ENCODE measurements around the gene TXNDC11. TPM values are rescaled to one million over a fixed set of nuclear protein-coding genes. Genes with fewer than 3 reads are reported as not detected.

TXNDC11 gene
- total RNA-seq, 2 donors from 2014 or later = 52.0 to 62.1 TPM

- H3K4me1 ChIP-seq = no peaks in the 10 kb centered on the region
- TF ChIP-seq CTCF (IDR thresholded peaks at IDR 0.05) = no peak
- DNase-seq = no peak
- no peak overlapping the region for H3K9ac ChIP-seq (ENCODE audit: low read depth in 2 of 2, low read length in 2 of 2)
- H3K27ac ChIP-seq = no peak overlapping the region
- no peaks in the 10 kb centered on the region for H3K27me3 ChIP-seq
- intact Hi-C loops (cut with DNase I) = no loop called here
- H3K36me3 ChIP-seq = peaks cover 26% of the 10 kb centered on the region
- H3K4me3 ChIP-seq = no peak overlapping the region
- H3K9me3 ChIP-seq = no peaks in the 10 kb centered on the region
These were observed 26.2 kb upstream of the TXNDC11 start for GRCh38 chr16:11768849-11769248.

GRCh38 chr16:11762431-11762830 lies 19.8 kb upstream of the TXNDC11 start:
- Histone ChIP-seq H3K9me3 (no peaks in the 10 kb centered on the region), H3K9ac (ENCODE audit: low read depth in 2 of 2, low read length in 2 of 2) (no peak overlapping the region), H3K4me1 (peaks cover 3% of the 10 kb centered on the region)

GRCh38 chr16:11759997-11760396 lies 17.3 kb upstream of the TXNDC11 start:
- Histone ChIP-seq H3K4me1 (peaks cover 3% of the 10 kb centered on the region), H3K9me3 (no peaks in the 10 kb centered on the region), H3K9ac (ENCODE audit: low read depth in 2 of 2, low read length in 2 of 2) (no peak overlapping the region), H3K27me3 (no peaks in the 10 kb centered on the region), H3K36me3 (peaks cover 11% of the 10 kb centered on the region), H3K4me3 (no peak overlapping the region), H3K27ac (no peak overlapping the region)
- TF ChIP-seq CTCF (IDR thresholded peaks at IDR 0.05) = no peak
- intact Hi-C loops (cut with DNase I) = no loop called here
- DNase-seq = no peak

More at GRCh38 chr16:11762431-11762830, 19.8 kb upstream of the TXNDC11 start:
- H3K4me3 ChIP-seq = no peak overlapping the region
- H3K27ac ChIP-seq = no peak overlapping the region
- H3K27me3 ChIP-seq = no peaks in the 10 kb centered on the region
- intact Hi-C loops (cut with DNase I) = no loop called here
- H3K36me3 ChIP-seq = peaks cover 18% of the 10 kb centered on the region
- DNase-seq = no peak
- TF ChIP-seq CTCF (IDR thresholded peaks at IDR 0.05) = no peak

DNA sequence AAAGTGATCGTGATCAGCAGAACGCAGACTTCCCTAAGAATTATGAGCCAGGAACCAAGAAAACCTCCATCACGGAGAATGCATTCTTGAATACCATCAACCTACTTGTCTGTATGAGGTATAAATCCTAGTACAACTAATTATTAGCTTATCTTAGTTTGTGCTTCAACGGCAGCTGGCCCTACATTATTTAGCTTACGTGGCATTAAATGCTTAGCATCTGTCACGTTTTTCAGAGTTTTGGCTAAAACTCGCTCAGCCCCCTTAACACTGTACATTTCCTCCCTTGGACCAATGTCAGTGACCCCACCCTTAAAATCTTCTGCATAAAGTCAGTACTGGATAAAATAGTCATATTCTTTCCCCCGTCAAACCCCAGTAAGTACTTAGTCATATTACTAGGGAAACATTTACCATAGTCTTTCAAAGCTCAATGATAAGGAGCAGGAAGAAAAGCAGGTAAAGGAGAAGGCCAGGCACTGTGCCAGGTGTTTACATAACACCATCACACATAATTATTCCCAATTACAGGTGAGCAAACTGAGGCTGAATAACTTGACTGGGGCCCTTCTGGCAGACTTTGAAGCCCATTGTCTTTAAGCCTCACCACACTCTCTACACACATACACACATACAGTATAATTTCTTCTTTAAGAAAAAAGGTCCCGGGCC lies 16.6 kb upstream of the TXNDC11 start:
- no peak overlapping the region for H3K9ac ChIP-seq (ENCODE audit: low read depth in 2 of 2, low read length in 2 of 2)
- H3K36me3 ChIP-seq = peaks cover 11% of the 10 kb centered on the region
- no peaks in the 10 kb centered on the region for H3K9me3 ChIP-seq
- intact Hi-C loops (cut with DNase I) = no loop called here
- TF ChIP-seq CTCF (IDR thresholded peaks at IDR 0.05) = no peak
- no peaks in the 10 kb centered on the region for H3K27me3 ChIP-seq
- peak; percentile 78 for DNase-seq
- peaks cover 3% of the 10 kb centered on the region for H3K4me1 ChIP-seq
- H3K27ac ChIP-seq = no peak overlapping the region
- no peak overlapping the region for H3K4me3 ChIP-seq

DNA sequence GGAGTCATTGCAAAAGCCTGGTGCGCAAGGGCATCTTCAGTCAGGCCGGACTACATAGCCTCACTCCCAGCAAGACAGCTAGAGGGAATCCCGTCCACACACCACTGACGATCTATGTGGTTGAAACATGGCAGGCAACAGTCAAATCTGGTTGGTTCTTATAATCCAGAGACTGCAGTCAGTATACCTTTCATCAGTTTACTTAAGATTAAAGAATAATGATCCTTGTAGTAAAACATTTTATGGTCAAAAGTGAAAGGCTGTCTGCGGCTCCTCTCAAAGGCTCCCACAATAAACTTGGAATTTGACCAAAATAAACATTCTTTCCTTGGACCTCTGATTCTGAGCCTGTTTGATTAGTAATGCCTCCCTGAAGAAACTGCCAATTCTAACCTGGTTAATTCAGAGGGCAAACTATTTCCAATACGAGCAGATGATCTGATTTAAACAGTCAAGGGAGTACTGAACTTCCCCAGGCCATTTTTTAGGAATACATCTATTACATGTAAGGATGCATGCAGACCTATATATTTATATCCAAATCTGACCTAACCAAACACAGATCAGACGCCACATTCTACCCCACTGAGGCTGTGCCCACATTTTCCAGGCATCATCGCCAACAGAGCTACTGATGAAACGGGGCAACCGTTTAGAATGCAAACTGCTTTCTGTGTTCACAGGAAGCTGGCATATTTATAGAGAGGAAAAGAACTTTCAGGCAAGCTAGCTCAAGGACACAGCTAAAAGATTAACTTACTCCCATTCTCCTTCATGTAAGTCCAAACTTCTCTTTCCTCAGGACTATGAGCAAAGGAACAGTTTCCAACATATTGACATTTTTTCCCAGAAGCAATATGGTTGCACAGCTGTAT lies 15.3 kb upstream of the TXNDC11 start:
- peak; percentile 59 for DNase-seq
- peaks cover 11% of the 10 kb centered on the region for H3K36me3 ChIP-seq
- no peak for TF ChIP-seq CTCF (IDR thresholded peaks at IDR 0.05)
- no peaks in the 10 kb centered on the region for H3K27me3 ChIP-seq
- H3K4me1 ChIP-seq = peaks cover 3% of the 10 kb centered on the region
- H3K27ac ChIP-seq = peak overlapping the region; percentile 25
- peak overlapping the region in 1 of 2 donors; percentile 65 for H3K9ac ChIP-seq (ENCODE audit: low read depth in 2 of 2, low read length in 2 of 2)
- intact Hi-C loops (cut with DNase I) = no loop called here
- no peak overlapping the region for H3K4me3 ChIP-seq
- no peaks in the 10 kb centered on the region for H3K9me3 ChIP-seq
